GM12875 (cell line): ENCODE data around the gene STEAP1B.

Source experiments
- H3K4me3 ChIP-seq: one replicate; pipeline ENCODE4 v1.5.1; 2011; ENCODE audit warnings: low read depth, low read length, control low read depth
- TF ChIP-seq, protein P1 (sequence below): IDR thresholded peaks from 2 replicates; pipeline ENCODE4 v1.5.1; 2011; ENCODE audit warnings: low read depth, mild to moderate bottlenecking, control low read depth, inconsistent platforms, low read length, moderate library complexity, borderline replicate concordance; ENCODE audit not compliant: insufficient read depth

Gene STEAP1B

DNA sequence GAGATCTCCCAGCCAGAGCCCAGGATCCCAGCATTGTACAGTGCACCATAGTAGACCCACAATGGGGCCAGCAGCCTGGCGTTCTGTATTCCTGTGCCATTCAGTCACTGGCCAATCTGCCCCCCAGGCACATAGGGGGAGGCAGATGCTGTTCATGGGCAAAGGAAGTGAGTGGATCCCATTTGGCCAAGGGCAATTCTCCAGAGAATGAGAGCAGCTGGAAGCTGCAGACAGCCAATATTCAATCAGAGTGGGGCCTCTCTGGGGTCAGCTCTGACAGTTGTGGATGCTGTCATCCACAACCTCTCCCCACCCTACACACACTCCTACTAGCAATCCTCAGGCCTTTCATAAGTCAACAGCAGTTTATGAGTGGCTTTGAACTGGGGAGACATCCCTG, 17.5 kb downstream of the STEAP1B start:
- TF ChIP-seq, protein P1, sequence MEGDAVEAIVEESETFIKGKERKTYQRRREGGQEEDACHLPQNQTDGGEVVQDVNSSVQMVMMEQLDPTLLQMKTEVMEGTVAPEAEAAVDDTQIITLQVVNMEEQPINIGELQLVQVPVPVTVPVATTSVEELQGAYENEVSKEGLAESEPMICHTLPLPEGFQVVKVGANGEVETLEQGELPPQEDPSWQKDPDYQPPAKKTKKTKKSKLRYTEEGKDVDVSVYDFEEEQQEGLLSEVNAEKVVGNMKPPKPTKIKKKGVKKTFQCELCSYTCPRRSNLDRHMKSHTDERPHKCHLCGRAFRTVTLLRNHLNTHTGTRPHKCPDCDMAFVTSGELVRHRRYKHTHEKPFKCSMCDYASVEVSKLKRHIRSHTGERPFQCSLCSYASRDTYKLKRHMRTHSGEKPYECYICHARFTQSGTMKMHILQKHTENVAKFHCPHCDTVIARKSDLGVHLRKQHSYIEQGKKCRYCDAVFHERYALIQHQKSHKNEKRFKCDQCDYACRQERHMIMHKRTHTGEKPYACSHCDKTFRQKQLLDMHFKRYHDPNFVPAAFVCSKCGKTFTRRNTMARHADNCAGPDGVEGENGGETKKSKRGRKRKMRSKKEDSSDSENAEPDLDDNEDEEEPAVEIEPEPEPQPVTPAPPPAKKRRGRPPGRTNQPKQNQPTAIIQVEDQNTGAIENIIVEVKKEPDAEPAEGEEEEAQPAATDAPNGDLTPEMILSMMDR, result no peak

DNA sequence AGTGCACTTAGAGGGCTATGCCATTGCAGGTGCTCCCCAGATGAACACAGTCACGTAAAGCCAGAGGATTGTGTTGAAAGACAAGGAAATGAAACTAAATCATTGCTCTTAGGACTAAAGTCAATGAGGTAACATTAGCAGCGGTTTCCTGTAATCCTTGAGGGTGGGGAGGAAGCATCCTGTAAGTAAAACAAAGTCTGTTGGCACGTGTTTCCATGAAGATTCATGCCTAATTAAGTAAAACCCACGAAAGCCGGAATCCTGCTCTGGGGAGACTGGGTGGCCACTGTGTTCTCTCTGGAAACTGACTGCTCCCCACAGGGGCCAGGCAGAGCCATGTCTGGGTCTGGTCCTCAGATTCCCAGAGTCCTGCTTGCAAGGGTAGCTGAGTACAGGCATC, 18.3 kb downstream of the STEAP1B start:
- H3K4me3 ChIP-seq, result no peak overlapping the region
- TF ChIP-seq, protein P1, result no peak

More for the DNA sequence above, 17.5 kb downstream of the STEAP1B start:
- H3K4me3 ChIP-seq, result no peak overlapping the region

GRCh38 chr7:22480523-22481075, 19.4 kb downstream of the STEAP1B start:
- no peak overlapping the region for H3K4me3 ChIP-seq
- TF ChIP-seq, protein P1, result no peak

DNA sequence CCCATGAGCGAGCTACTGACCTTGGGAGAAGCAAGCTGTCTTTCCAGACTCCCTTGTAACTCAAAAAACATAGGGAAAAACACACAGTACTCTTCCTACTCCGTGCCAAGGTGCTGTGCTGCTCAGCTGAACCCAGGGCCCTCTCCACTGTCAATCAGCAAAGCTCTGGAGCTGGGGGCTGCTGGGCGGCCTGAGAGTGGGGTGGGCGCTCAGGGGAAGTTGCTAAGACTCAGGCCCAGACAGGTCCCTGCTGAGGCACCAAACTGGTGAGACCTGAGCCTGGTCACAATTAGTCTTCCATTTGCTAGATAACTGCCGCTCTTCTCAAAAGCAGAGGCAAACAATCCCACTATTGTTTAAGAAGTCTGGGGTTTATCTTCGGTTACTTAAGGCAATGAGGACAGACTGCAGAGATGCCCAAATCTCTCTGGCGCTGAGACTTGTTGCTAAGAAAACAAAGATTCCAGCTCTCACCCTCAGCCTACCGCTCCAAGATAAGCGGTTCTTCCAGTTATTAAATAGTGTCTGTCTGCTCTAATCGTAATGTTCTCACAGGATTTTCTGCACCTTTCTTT, 22.0 kb downstream of the STEAP1B start:
- no peak overlapping the region for H3K4me3 ChIP-seq
- TF ChIP-seq, protein P1, result no peak

- TF ChIP-seq, protein P1, result no peak
- H3K4me3 ChIP-seq, result no peak overlapping the region
Measured at GRCh38 chr7:22477262-22477661, 22.7 kb downstream of the STEAP1B start.

GRCh38 chr7:22476824-22477223, 23.2 kb downstream of the STEAP1B start:
- no peak overlapping the region for H3K4me3 ChIP-seq
- TF ChIP-seq, protein P1, result no peak

GRCh38 chr7:22474645-22475044, 25.3 kb downstream of the STEAP1B start:
- no peak overlapping the region for H3K4me3 ChIP-seq
- TF ChIP-seq, protein P1, result no peak
